Gastrocnemius medialis (tissue), 4 donors: ENCODE results near the gene APC2.

ENCODE experiments used
- POLR2A ChIP-seq, 2 donors: fragments of 450-650 bp; IDR thresholded peaks; one replicate each; pipeline ENCODE4 v1.6.1; 2017; ENCODE audit warnings: antibody characterized with exemption in 2 of 2, mild to moderate bottlenecking in 2 of 2, moderate library complexity in 2 of 2
- TF ChIP-seq, protein P1 (sequence below), 5 experiments: fragments of 450-650 bp in 3 of 5; fragments of 200-600 bp in 2 of 5; sonication (generic) in 2 of 5; IDR thresholded peaks in 4 of 5; conservative IDR thresholded peaks in 1 of 5; 1 replicate in 4 of 5; 2 replicates in 1 of 5; pipeline ENCODE4 v1.5.1; 2016 to 2019; ENCODE audit warnings: antibody characterized with exemption in 5 of 5, mild to moderate bottlenecking in 3 of 5, moderate library complexity in 3 of 5

DNA sequence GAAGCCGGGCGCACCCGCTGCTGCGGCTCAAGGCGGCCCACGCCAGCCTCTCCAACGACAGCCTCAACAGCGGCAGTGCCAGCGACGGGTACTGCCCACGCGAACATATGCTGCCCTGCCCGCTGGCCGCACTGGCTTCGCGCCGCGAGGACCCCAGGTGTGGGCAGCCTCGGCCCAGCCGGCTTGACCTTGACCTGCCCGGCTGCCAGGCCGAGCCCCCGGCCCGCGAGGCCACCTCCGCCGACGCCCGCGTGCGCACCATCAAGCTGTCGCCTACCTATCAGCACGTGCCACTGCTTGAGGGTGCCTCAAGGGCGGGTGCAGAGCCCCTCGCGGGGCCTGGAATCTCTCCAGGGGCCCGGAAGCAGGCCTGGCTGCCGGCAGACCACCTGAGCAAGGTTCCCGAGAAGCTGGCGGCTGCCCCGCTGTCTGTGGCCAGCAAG is 16.1 kb downstream of the APC2 start:
- TF ChIP-seq, protein P1, sequence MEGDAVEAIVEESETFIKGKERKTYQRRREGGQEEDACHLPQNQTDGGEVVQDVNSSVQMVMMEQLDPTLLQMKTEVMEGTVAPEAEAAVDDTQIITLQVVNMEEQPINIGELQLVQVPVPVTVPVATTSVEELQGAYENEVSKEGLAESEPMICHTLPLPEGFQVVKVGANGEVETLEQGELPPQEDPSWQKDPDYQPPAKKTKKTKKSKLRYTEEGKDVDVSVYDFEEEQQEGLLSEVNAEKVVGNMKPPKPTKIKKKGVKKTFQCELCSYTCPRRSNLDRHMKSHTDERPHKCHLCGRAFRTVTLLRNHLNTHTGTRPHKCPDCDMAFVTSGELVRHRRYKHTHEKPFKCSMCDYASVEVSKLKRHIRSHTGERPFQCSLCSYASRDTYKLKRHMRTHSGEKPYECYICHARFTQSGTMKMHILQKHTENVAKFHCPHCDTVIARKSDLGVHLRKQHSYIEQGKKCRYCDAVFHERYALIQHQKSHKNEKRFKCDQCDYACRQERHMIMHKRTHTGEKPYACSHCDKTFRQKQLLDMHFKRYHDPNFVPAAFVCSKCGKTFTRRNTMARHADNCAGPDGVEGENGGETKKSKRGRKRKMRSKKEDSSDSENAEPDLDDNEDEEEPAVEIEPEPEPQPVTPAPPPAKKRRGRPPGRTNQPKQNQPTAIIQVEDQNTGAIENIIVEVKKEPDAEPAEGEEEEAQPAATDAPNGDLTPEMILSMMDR (IDR thresholded peaks at IDR 0.05 in 4 of 5, conservative IDR thresholded peaks at IDR 0.05 in 1 of 5), result no peak
- TF ChIP-seq POLR2A (IDR thresholded peaks at IDR 0.05), result no peak
